B cell (primary cell): Measurements from ENCODE around the gene ATRAID. TPM values are rescaled to one million over a fixed set of nuclear protein-coding genes. Genes with fewer than 3 reads are reported as not detected.

ENCODE experiments used
- ATAC-seq: fragments of 200-7000 bp; cut with Tn5 transposase; one replicate; pipeline ENCODE4 v1.10.0; 2021; ENCODE audit warnings: low read depth, mild to moderate bottlenecking, moderate number of reproducible peaks, moderate library complexity
- CTCF ChIA-PET: fragments of 350-600 bp; sonication (Branson Sonifier 250); formaldehyde crosslinking; loops from one replicate; lab custom pipeline; 2021; ENCODE audit warnings: antibody characterized with exemption, inconsistent platforms; lab: Charles Lee
- POLR2A ChIA-PET: fragments of 350-600 bp; sonication (Branson Sonifier 250); formaldehyde crosslinking; loops from one replicate; lab custom pipeline; 2021; ENCODE audit warnings: antibody characterized with exemption; lab: Charles Lee
- DNase-seq: peaks from one replicate; pipeline ENCODE4 v3.0.0; 2013
- H2AFZ ChIP-seq: 2 replicates; pipeline ENCODE4 v1.6.1; 2012; ENCODE audit warnings: mild to moderate bottlenecking, low read depth, low read length; ENCODE audit not compliant: insufficient read depth, poor library complexity, severe bottlenecking
- H3K27ac ChIP-seq, 2 donors: 1 replicate in 1 of 2; 2 replicates in 1 of 2; pipeline ENCODE4 v1.5.1; 2012 to 2013; ENCODE audit warnings: low read length in 2 of 2, mild to moderate bottlenecking in 2 of 2, moderate library complexity in 1 of 2
- H3K27me3 ChIP-seq, 4 experiments: fragments of 200-600 bp in 1 of 4; sonication (generic) in 1 of 4; replicated peaks in 1 of 4; 1 replicate in 2 of 4; 2 replicates in 2 of 4; pipeline versions ENCODE4 v1.6.1 to v1.7.0; 2013 to 2016; ENCODE audit warnings: low read length in 3 of 4, mild to moderate bottlenecking in 2 of 4, mixed read lengths in 1 of 4, moderate library complexity in 1 of 4; ENCODE audit not compliant: insufficient read depth in 4 of 4, control insufficient read depth in 3 of 4; ENCODE audit errors: control extremely low read depth in 1 of 4
- H3K36me3 ChIP-seq, 2 experiments: replicated peaks in 1 of 2; 1 replicate in 1 of 2; 2 replicates in 1 of 2; pipeline versions ENCODE4 v1.6.1 to v1.7.1; 2013; ENCODE audit warnings: low read length in 1 of 2; ENCODE audit not compliant: insufficient read depth in 2 of 2, control insufficient read depth in 1 of 2; ENCODE audit errors: control extremely low read depth in 1 of 2, extremely low read depth in 1 of 2
- H3K4me1 ChIP-seq, 2 donors: fragments of 200-600 bp in 1 of 2; sonication (generic) in 1 of 2; 1 replicate in 1 of 2; 2 replicates in 1 of 2; pipeline versions ENCODE4 v1.5.1 to v1.6.1; 2013 to 2017; ENCODE audit warnings: low read length in 2 of 2; ENCODE audit not compliant: control insufficient read depth in 2 of 2, insufficient read depth in 2 of 2
- H3K4me2 ChIP-seq: replicated peaks from 2 replicates; pipeline ENCODE3; 2012; ENCODE audit warnings: mild to moderate bottlenecking, low read depth, low read length; ENCODE audit not compliant: poor library complexity, severe bottlenecking
- H3K4me3 ChIP-seq, 5 experiments: fragments of 200-600 bp in 1 of 5; sonication (generic) in 1 of 5; 1 replicate in 3 of 5; 2 replicates in 2 of 5; pipeline versions ENCODE4 v1.5.1 to v1.7.0; 2011 to 2016; ENCODE audit warnings: low read length in 4 of 5, mild to moderate bottlenecking in 4 of 5, low read depth in 2 of 5, control low read depth in 1 of 5, moderate library complexity in 1 of 5; ENCODE audit not compliant: insufficient read depth in 1 of 5; ENCODE audit errors: control extremely low read depth in 1 of 5, extremely low read depth in 1 of 5
- H3K79me2 ChIP-seq: fragments of 200-600 bp; sonication (generic); one replicate; pipeline ENCODE4 v1.6.0; 2016; ENCODE audit warnings: low read length; ENCODE audit not compliant: control insufficient read depth, insufficient read depth
- H3K9ac ChIP-seq: fragments of 200-600 bp; sonication (generic); 2 replicates; pipeline ENCODE4 v1.6.1; 2017; ENCODE audit warnings: mild to moderate bottlenecking, low read length, moderate library complexity
- H3K9me3 ChIP-seq, 3 donors: one replicate each; pipeline versions ENCODE4 v1.6.1 to v1.7.1; 2013; ENCODE audit warnings: low read length in 2 of 3; ENCODE audit not compliant: control insufficient read depth in 2 of 3, insufficient read depth in 1 of 3; ENCODE audit errors: control extremely low read depth in 1 of 3
- H4K20me1 ChIP-seq: 2 replicates; pipeline ENCODE4 v1.6.0; 2012; ENCODE audit warnings: mild to moderate bottlenecking, low read length; ENCODE audit not compliant: insufficient read depth, control insufficient read depth, poor library complexity, severe bottlenecking
- H3K27ac Mint-ChIP-seq: one replicate; pipeline ENCODE4 v1.8.0; 2021; ENCODE audit warnings: mixed read lengths
- H3K27me3 Mint-ChIP-seq: one replicate; pipeline ENCODE4 v1.8.0; 2021; ENCODE audit warnings: mixed read lengths
- H3K4me1 Mint-ChIP-seq: one replicate; pipeline ENCODE4 v1.8.0; 2021; ENCODE audit warnings: mixed read lengths
- H3K4me3 Mint-ChIP-seq: one replicate; pipeline ENCODE4 v1.8.0; 2021; ENCODE audit warnings: mixed read lengths
- H3K9me3 Mint-ChIP-seq: one replicate; pipeline ENCODE4 v1.8.0; 2022; ENCODE audit warnings: mixed read lengths; ENCODE audit not compliant: insufficient read depth
- EZH2 ChIP-seq: IDR thresholded peaks from 2 replicates; pipeline ENCODE4 v1.6.1; 2012; ENCODE audit warnings: borderline replicate concordance, low read depth, mild to moderate bottlenecking, moderate library complexity, low read length; ENCODE audit not compliant: insufficient read depth, poor library complexity, severe bottlenecking
- WGBS: methylation state at CpG from one replicate; pipeline ENCODE4 v1.1.5; 2013; ENCODE audit warnings: missing lambda C conversion rate; ENCODE audit not compliant: insufficient coverage; 5-methylcytosine and 5-hydroxymethylcytosine counted together
- intact Hi-C: fragments of 100-400 bp; cut with micrococcal nuclease; formaldehyde crosslinking; loops from one replicate; pipeline ENCODE4 v1.10.0; 2022
- polyA plus RNA-seq: library from polyadenylated mRNA; depleted of rRNA; stranded (reverse); fragments of >200 nt; gene quantifications from 2 replicates; pipeline ENCODE4 v1.2.3, GENCODE V29; 2012
- total RNA-seq, 2 donors: library from RNA; stranded (reverse); fragments of 120-200 nt in 1 of 2; gene quantifications; 1 replicate in 1 of 2; 2 replicates in 1 of 2; pipeline versions ENCODE4 v1.2.3 to v1.2.4, GENCODE V29; 2013 to 2022
- TF ChIP-seq, protein P1 (sequence below): fragments of 200-600 bp; IDR thresholded peaks from one replicate; pipeline ENCODE4 v1.8.0; 2022; ENCODE audit warnings: antibody characterized with exemption, mild to moderate bottlenecking

ATRAID gene
- total and polyA plus RNA-seq, 2 donors (not counting 1 experiment from before 2014, with no cell fraction given), result 88.8 to 117 TPM

- H3K79me2 ChIP-seq, result peaks cover 21% of the 10 kb centered on the region
- H3K4me1 Mint-ChIP-seq, result peaks cover 51% of the 10 kb centered on the region
- H3K27me3 Mint-ChIP-seq, result no peaks in the 10 kb centered on the region
- no peaks in the 10 kb centered on the region for H4K20me1 ChIP-seq
- ChIA-PET POLR2A (no interaction called here), CTCF (no interaction called here)
- no peak overlapping the region for H2AFZ ChIP-seq
- no peak overlapping the region for H3K4me3 Mint-ChIP-seq
- H3K27ac ChIP-seq, result peak overlapping the region in 1 of 2 donors; percentile 13
- H3K36me3 ChIP-seq, result peaks cover 0 to 18% of the 10 kb centered on the region in 2 experiments
- H3K4me2 ChIP-seq, result no peak overlapping the region
- H3K9me3 ChIP-seq, result no peaks in the 10 kb centered on the region
- intact Hi-C loops, result loop anchor here (5.0 to 10.0 kb wide), 3 partner anchors 190 to 1177 kb away; partner anchors contain the start of genes CENPA, FOSL2 and PPM1G
- H3K27me3 ChIP-seq, result no peaks in the 10 kb centered on the region
- H3K9me3 Mint-ChIP-seq, result no peaks in the 10 kb centered on the region
- H3K4me1 ChIP-seq, result peaks cover 32 to 39% of the 10 kb centered on the region in 2 donors
- peak overlapping the region; percentile 26 for H3K27ac Mint-ChIP-seq
- WGBS, result no CpG with 5 or more reads among the region's 3 CpGs
- no peak overlapping the region for H3K9ac ChIP-seq
- H3K4me3 ChIP-seq, result no peak overlapping the region
- no peak for DNase-seq
- ATAC-seq, result no peak
- TF ChIP-seq, protein P1, sequence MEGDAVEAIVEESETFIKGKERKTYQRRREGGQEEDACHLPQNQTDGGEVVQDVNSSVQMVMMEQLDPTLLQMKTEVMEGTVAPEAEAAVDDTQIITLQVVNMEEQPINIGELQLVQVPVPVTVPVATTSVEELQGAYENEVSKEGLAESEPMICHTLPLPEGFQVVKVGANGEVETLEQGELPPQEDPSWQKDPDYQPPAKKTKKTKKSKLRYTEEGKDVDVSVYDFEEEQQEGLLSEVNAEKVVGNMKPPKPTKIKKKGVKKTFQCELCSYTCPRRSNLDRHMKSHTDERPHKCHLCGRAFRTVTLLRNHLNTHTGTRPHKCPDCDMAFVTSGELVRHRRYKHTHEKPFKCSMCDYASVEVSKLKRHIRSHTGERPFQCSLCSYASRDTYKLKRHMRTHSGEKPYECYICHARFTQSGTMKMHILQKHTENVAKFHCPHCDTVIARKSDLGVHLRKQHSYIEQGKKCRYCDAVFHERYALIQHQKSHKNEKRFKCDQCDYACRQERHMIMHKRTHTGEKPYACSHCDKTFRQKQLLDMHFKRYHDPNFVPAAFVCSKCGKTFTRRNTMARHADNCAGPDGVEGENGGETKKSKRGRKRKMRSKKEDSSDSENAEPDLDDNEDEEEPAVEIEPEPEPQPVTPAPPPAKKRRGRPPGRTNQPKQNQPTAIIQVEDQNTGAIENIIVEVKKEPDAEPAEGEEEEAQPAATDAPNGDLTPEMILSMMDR, result no peak
- TF ChIP-seq EZH2, result no peak
Measured at GRCh38 chr2:27214941-27215340, 3.1 kb downstream of the ATRAID start.

GRCh38 chr2:27216416-27217137, 4.7 kb downstream of the ATRAID start:
- TF ChIP-seq EZH2, result no peak
- TF ChIP-seq, protein P1, result no peak
- Mint-ChIP-seq H3K27ac (peak overlapping the region; percentile 87), H3K4me1 (peaks cover 44% of the 10 kb centered on the region), H3K27me3 (no peaks in the 10 kb centered on the region), H3K9me3 (no peaks in the 10 kb centered on the region), H3K4me3 (peak overlapping the region; percentile 98)
- Histone ChIP-seq H3K36me3 (peaks cover 0 to 19% of the 10 kb centered on the region in 2 experiments), H3K27me3 (no peaks in the 10 kb centered on the region), H3K4me3 (peak overlapping the region in 4 of 5 experiments; percentile 31 to 85 (median 79)), H2AFZ (peak overlapping the region; percentile 87), H4K20me1 (no peaks in the 10 kb centered on the region), H3K27ac (peak overlapping the region; percentile 70 to 74), H3K9ac (peak overlapping the region; percentile 81), H3K4me2 (peak overlapping the region; percentile 94), H3K9me3 (no peaks in the 10 kb centered on the region), H3K79me2 (peaks cover 26% of the 10 kb centered on the region), H3K4me1 (peaks cover 28 to 33% of the 10 kb centered on the region in 2 donors)
- intact Hi-C loops, result loop anchor here (1.0 to 10.0 kb wide), 7 partner anchors 47 to 1176 kb away; partner anchors contain the start of genes EIF2B4, FOSL2, GTF3C2 and KHK
- POLR2A ChIA-PET, result interaction anchor here (1.1 kb wide), 1 partner anchor 673 kb away, joined by 5 read pairs; no protein-coding TSS in a partner anchor
- CTCF ChIA-PET, result interaction anchor here (1.1 kb wide), 1 partner anchor 117 kb away, joined by 3 read pairs; no protein-coding TSS in a partner anchor
- 97% methylated on average over 10 of the region's 13 CpGs for WGBS
- DNase-seq (no peak), ATAC-seq (no peak)
